ENCODE data around the gene DPYSL5. TPM values are rescaled to one million over a fixed set of nuclear protein-coding genes. Genes with fewer than 3 reads are reported as not detected.

DPYSL5 gene
- total RNA-seq, 1 donor from 2014 or later = 0.11 TPM

DNA sequence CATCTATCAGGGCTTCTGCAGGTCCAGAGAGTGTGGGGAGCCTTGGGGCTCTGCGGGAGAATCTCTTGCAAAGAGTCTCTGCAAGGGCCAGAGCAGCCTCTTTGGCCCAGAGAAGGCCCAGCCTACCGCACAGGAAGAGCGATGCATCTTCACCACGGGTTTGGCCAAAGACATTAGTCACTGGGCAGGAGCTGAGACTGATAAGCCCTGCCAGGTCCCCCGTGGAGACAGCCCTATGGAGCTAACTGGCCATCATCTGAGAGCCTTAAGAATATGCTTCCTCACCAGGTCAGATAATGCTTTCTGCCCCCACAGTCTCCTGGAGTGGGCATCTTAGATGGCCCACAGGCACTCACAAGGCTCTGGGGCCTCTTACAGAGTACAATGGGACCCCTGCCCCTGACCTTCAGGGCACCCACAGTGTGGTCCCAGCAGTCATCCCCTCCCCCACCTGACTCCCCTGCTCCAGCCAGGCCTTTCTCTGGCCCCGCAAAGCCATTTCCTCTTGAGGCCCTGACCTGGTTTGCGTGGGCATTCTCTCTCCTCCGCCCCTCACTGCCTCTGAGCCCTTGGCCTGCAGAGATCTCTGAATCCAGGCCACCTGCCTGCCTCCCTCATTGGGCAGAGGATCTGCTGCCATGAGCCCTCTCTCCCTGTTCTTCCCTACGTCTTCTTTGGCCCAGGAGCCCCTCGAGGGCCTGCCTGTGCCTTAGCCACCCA is 90.6 kb downstream of the DPYSL5 start:
- TF ChIP-seq, protein P1, sequence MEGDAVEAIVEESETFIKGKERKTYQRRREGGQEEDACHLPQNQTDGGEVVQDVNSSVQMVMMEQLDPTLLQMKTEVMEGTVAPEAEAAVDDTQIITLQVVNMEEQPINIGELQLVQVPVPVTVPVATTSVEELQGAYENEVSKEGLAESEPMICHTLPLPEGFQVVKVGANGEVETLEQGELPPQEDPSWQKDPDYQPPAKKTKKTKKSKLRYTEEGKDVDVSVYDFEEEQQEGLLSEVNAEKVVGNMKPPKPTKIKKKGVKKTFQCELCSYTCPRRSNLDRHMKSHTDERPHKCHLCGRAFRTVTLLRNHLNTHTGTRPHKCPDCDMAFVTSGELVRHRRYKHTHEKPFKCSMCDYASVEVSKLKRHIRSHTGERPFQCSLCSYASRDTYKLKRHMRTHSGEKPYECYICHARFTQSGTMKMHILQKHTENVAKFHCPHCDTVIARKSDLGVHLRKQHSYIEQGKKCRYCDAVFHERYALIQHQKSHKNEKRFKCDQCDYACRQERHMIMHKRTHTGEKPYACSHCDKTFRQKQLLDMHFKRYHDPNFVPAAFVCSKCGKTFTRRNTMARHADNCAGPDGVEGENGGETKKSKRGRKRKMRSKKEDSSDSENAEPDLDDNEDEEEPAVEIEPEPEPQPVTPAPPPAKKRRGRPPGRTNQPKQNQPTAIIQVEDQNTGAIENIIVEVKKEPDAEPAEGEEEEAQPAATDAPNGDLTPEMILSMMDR (IDR thresholded peaks at IDR 0.05) = no peak
- H3K4me1 Mint-ChIP-seq (ENCODE audit: unreplicated experiment) = no peaks in the 10 kb centered on the region
- no peak overlapping the region for H3K27ac Mint-ChIP-seq (ENCODE audit: unreplicated experiment)
- no peaks in the 10 kb centered on the region for H3K9me3 Mint-ChIP-seq (ENCODE audit: unreplicated experiment)
- H3K4me3 Mint-ChIP-seq (ENCODE audit: unreplicated experiment) = no peak overlapping the region
- no peak for DNase-seq (ENCODE audit: extremely low spot score, unreplicated experiment)
- peaks cover 26% of the 10 kb centered on the region for H3K27me3 Mint-ChIP-seq (ENCODE audit: unreplicated experiment)
- no peaks in the 10 kb centered on the region for H3K36me3 Mint-ChIP-seq (ENCODE audit: unreplicated experiment)

DNA sequence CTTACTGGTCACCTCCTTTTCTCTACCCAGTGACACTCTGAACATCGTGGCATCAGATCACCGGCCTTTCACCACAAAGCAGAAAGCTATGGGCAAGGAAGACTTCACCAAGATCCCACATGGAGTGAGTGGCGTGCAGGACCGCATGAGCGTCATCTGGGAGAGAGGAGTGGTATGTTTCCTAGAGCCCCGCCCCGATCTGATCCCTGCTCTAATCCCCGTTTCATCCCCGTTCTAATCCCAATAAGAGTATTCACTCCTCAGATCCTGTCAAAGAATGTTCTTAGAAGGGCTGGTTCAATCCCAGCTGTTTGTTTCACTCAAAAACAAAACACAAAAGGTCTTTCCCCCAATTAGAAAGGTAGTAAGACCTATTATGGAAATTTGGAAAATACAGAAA is 92.1 kb downstream of the DPYSL5 start:
- H3K27ac Mint-ChIP-seq (ENCODE audit: unreplicated experiment) = no peak overlapping the region
- H3K9me3 Mint-ChIP-seq (ENCODE audit: unreplicated experiment) = no peaks in the 10 kb centered on the region
- no peak for DNase-seq (ENCODE audit: extremely low spot score, unreplicated experiment)
- H3K36me3 Mint-ChIP-seq (ENCODE audit: unreplicated experiment) = no peaks in the 10 kb centered on the region
- no peaks in the 10 kb centered on the region for H3K4me1 Mint-ChIP-seq (ENCODE audit: unreplicated experiment)
- H3K27me3 Mint-ChIP-seq (ENCODE audit: unreplicated experiment) = peaks cover 16% of the 10 kb centered on the region
- H3K4me3 Mint-ChIP-seq (ENCODE audit: unreplicated experiment) = no peak overlapping the region
- TF ChIP-seq, protein P1 (IDR thresholded peaks at IDR 0.05) = no peak

DNA sequence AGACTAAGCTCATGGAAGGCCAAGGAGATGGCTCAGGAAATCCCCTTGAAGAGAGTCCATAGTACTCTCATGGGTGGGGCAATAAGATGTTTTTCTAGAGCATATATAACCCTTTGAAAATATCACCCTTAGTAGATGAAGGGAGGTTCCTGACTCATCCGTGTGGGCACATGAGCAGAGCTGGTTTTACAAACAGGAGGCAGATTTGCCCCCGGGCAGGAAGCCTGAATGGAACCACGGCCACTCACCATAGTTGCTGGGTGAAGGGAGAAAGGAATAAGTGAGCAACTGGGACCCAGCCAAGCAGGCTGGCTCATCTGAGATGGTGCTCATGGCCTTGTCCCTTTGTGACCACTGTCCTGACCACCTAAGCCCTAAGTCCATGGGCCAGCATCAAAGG is 93.6 kb downstream of the DPYSL5 start:
- no peak overlapping the region for H3K27ac Mint-ChIP-seq (ENCODE audit: unreplicated experiment)
- TF ChIP-seq, protein P1 (IDR thresholded peaks at IDR 0.05) = no peak
- peaks cover 21% of the 10 kb centered on the region for H3K27me3 Mint-ChIP-seq (ENCODE audit: unreplicated experiment)
- H3K36me3 Mint-ChIP-seq (ENCODE audit: unreplicated experiment) = no peaks in the 10 kb centered on the region
- H3K4me3 Mint-ChIP-seq (ENCODE audit: unreplicated experiment) = no peak overlapping the region
- H3K9me3 Mint-ChIP-seq (ENCODE audit: unreplicated experiment) = no peaks in the 10 kb centered on the region
- H3K4me1 Mint-ChIP-seq (ENCODE audit: unreplicated experiment) = no peaks in the 10 kb centered on the region
- no peak for DNase-seq (ENCODE audit: extremely low spot score, unreplicated experiment)

DNA sequence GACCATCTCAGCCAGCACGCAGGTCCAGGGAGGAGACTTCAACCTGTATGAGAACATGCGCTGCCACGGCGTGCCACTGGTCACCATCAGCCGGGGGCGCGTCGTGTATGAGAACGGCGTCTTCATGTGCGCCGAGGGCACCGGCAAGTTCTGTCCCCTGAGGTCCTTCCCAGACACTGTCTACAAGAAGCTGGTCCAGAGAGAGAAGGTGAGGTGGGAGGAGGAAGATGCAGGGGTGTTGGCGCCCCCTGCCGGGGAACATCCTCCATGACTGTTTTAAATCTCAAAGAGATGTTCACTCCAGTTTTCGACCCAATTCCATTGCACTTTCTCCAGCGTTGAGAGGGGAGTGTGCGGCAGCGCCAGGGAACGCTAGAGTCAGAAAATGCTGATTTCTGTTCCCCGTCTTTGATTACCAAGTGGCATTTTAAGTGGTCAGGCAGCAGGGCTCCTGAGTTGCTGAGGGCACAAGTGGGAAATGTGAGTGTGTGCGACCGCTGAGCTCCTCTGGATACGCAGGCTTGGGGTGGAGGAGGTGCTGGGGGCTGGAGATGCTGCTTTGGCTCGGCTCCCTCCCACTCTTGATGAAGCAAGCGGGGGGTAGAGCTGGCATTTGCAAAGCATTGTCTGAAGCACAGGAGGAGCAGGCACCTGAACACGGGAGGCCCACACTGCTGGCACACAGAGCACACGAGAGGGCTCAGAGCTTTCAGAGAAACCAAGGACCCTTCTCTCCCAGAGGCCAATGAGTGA is 94.8 kb downstream of the DPYSL5 start:
- H3K27ac Mint-ChIP-seq (ENCODE audit: unreplicated experiment) = no peak overlapping the region
- no peak for DNase-seq (ENCODE audit: extremely low spot score, unreplicated experiment)

More for the DNA sequence above, 94.8 kb downstream of the DPYSL5 start:
- Mint-ChIP-seq H3K36me3 (ENCODE audit: unreplicated experiment) (no peaks in the 10 kb centered on the region), H3K4me3 (ENCODE audit: unreplicated experiment) (no peak overlapping the region), H3K4me1 (ENCODE audit: unreplicated experiment) (no peaks in the 10 kb centered on the region), H3K9me3 (ENCODE audit: unreplicated experiment) (no peaks in the 10 kb centered on the region), H3K27me3 (ENCODE audit: unreplicated experiment) (peaks cover 21% of the 10 kb centered on the region)
- TF ChIP-seq, protein P1 (IDR thresholded peaks at IDR 0.05) = peak; percentile 78
